MM.1S (cell line): ENCODE results near the gene AP5Z1.

Source experiments
- CTCF ChIP-seq: fragments of 300-600 bp; sonication (generic); IDR thresholded peaks from 2 replicates; pipeline ENCODE4 v1.5.1; 2016; ENCODE audit warnings: antibody characterized with exemption, low read length, mixed read lengths
- EZH2phosphoT487 ChIP-seq: fragments of 300-600 bp; sonication (generic); IDR thresholded peaks from 2 replicates; pipeline ENCODE4 v1.6.1; 2018; ENCODE audit warnings: antibody characterized with exemption, low read length

- TF ChIP-seq EZH2phosphoT487 (no peak), CTCF (no peak)
These were observed 39.7 kb downstream of the AP5Z1 start for GRCh38 chr7:4815121-4815520.
